Calu3 (cell line): ENCODE measurements around the gene OR5AU1. TPM values are rescaled to one million over a fixed set of nuclear protein-coding genes. Genes with fewer than 3 reads are reported as not detected.
A peak's percentile ranks its signal among the peaks of the same experiment; 100 is the strongest.

ENCODE experiments used
- BruUV-seq: library from RNA; stranded (reverse); fragments of 400-500 nt; replicated peaks from 2 replicates; lab custom pipeline; 2021; lab: Mats Ljungman, UMichigan
- CTCF ChIA-PET: fragments of 300-600 bp; sonication (Branson Sonifier 250); formaldehyde crosslinking; loops from one replicate; lab custom pipeline; 2022; ENCODE audit warnings: antibody characterized with exemption; lab: Charles Lee
- DNase-seq: peaks from one replicate; pipeline ENCODE4 v3.0.0; 2022
- H3K27ac Mint-ChIP-seq: one replicate; pipeline ENCODE4 v1.8.0; 2022; ENCODE audit warnings: mixed read lengths; ENCODE audit not compliant: unreplicated experiment
- H3K27me3 Mint-ChIP-seq: one replicate; pipeline ENCODE4 v1.8.0; 2022; ENCODE audit warnings: mixed read lengths; ENCODE audit not compliant: unreplicated experiment
- H3K36me3 Mint-ChIP-seq: one replicate; pipeline ENCODE4 v1.8.0; 2022; ENCODE audit warnings: mild to moderate bottlenecking, moderate library complexity, mixed read lengths; ENCODE audit not compliant: insufficient read depth, unreplicated experiment
- H3K4me1 Mint-ChIP-seq: one replicate; pipeline ENCODE4 v1.8.0; 2022; ENCODE audit warnings: mild to moderate bottlenecking, low read depth, mixed read lengths; ENCODE audit not compliant: unreplicated experiment
- H3K4me3 Mint-ChIP-seq: one replicate; pipeline ENCODE4 v1.8.0; 2022; ENCODE audit warnings: mild to moderate bottlenecking, low read depth, moderate library complexity, mixed read lengths; ENCODE audit not compliant: unreplicated experiment
- H3K9me3 Mint-ChIP-seq: one replicate; pipeline ENCODE4 v1.8.0; 2022; ENCODE audit warnings: low read depth, mixed read lengths; ENCODE audit not compliant: unreplicated experiment
- CTCF ChIP-seq: fragments of 200-600 bp; IDR thresholded peaks from one replicate; pipeline ENCODE4 v1.8.0; 2022; ENCODE audit warnings: antibody characterized with exemption; ENCODE audit not compliant: unreplicated experiment
- intact Hi-C: fragments of 100-400 bp; cut with micrococcal nuclease; formaldehyde crosslinking; loops from one replicate; pipeline ENCODE4 v1.10.0; 2022; ENCODE audit not compliant: unreplicated experiment
- total RNA-seq: library from RNA; stranded (reverse); gene quantifications from 2 replicates; pipeline ENCODE4 v1.2.3, GENCODE V29; 2022

Gene OR5AU1
- total RNA-seq, 1 experiment from 2014 or later: 0.14 TPM

GRCh38 chr14:21202463-21203358 is 46.8 kb upstream of the OR5AU1 start:
- CTCF ChIA-PET: no interaction called here
- no TSS peak for BruUV-seq

GRCh38 chr14:21201732-21202462 is 46.0 kb upstream of the OR5AU1 start:
- no peak for TF ChIP-seq CTCF
- no peaks in the 10 kb centered on the region for H3K27me3 Mint-ChIP-seq
- CTCF ChIA-PET: no interaction called here
- H3K4me3 Mint-ChIP-seq: no peak overlapping the region
- peaks cover 89% of the 10 kb centered on the region for H3K36me3 Mint-ChIP-seq
- intact Hi-C loops: no loop called here
- no TSS peak for BruUV-seq
- H3K4me1 Mint-ChIP-seq: peaks cover 21% of the 10 kb centered on the region
- H3K9me3 Mint-ChIP-seq: no peaks in the 10 kb centered on the region
- DNase-seq: no peak
- H3K27ac Mint-ChIP-seq: peak overlapping the region; percentile 79

More at GRCh38 chr14:21202463-21203358, 46.8 kb upstream of the OR5AU1 start:
- Mint-ChIP-seq H3K4me3 (no peak overlapping the region), H3K27ac (peak overlapping the region; percentile 79), H3K9me3 (no peaks in the 10 kb centered on the region), H3K36me3 (peaks cover 89% of the 10 kb centered on the region), H3K4me1 (peaks cover 25% of the 10 kb centered on the region), H3K27me3 (no peaks in the 10 kb centered on the region)
- intact Hi-C loops: no loop called here
- TF ChIP-seq CTCF: no peak
- DNase-seq: no peak

DNA sequence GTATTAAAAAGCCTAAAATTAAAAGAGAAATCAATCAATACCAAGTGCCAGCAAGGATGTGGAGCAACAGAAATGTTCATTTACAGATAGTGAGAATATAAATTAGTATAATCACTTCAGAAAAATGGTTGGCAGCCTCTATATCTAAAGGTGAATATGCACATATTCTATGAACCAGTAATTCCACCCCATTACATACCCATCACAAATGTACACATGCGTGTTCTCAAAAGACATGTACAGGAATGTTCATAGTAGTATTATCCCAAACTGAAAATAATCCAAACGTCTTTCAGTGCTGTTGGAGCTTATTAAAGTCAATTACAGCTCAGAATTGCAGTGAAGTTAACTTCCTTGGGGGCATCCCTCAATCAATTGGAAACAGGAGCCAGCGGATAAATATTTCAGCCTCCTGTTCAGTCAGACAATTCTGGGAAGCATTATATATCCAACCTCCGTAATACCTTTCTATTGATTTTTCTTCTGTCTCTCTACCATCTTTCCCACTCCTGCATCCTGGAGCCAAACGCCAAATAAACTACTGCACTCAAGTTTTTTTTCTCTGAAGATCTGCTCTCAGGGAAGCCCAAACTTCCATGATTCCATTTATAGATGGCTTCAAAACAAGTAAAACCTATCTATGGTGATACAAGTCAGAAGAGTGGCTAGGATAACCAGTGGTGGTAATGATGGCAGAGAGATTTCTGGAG is 45.0 kb upstream of the OR5AU1 start:
- H3K27me3 Mint-ChIP-seq: no peaks in the 10 kb centered on the region
- H3K27ac Mint-ChIP-seq: no peak overlapping the region
- no peak for TF ChIP-seq CTCF
- CTCF ChIA-PET: no interaction called here
- intact Hi-C loops: no loop called here
- no peak for DNase-seq
- H3K4me1 Mint-ChIP-seq: peaks cover 21% of the 10 kb centered on the region
- H3K4me3 Mint-ChIP-seq: no peak overlapping the region
- H3K9me3 Mint-ChIP-seq: no peaks in the 10 kb centered on the region
- no TSS peak for BruUV-seq
- H3K36me3 Mint-ChIP-seq: peaks cover 79% of the 10 kb centered on the region
